Endodermal cell (in vitro differentiated cells): Measurements from ENCODE around the gene STMN3. TPM values are rescaled to one million over a fixed set of nuclear protein-coding genes. Genes with fewer than 3 reads are reported as not detected.

Experiments used
- DNase-seq: peaks from one replicate; pipeline ENCODE4 v3.0.0-alpha.2; 2017
- H3K27ac ChIP-seq: 2 replicates; pipeline ENCODE4 v1.5.1; 2013; ENCODE audit warnings: mild to moderate bottlenecking, low read depth, low read length, moderate library complexity
- H3K27me3 ChIP-seq: 2 replicates; pipeline ENCODE4 v1.6.1; 2013; ENCODE audit warnings: mild to moderate bottlenecking, low read length, moderate library complexity; ENCODE audit not compliant: insufficient read depth, control insufficient read depth, poor library complexity, severe bottlenecking
- H3K36me3 ChIP-seq: 2 replicates; pipeline ENCODE4 v1.7.0; 2013; ENCODE audit warnings: mild to moderate bottlenecking, low read length, moderate library complexity; ENCODE audit not compliant: control insufficient read depth, insufficient read depth
- H3K4me1 ChIP-seq: one replicate; pipeline ENCODE4 v1.7.0; 2013; ENCODE audit warnings: low read length; ENCODE audit not compliant: control insufficient read depth, insufficient read depth
- H3K4me3 ChIP-seq: 2 replicates; pipeline ENCODE4 v1.5.1; 2013; ENCODE audit warnings: mild to moderate bottlenecking, low read length, moderate library complexity
- H3K9ac ChIP-seq: 2 replicates; pipeline ENCODE4 v1.6.1; 2013; ENCODE audit warnings: mild to moderate bottlenecking, low read length, moderate library complexity; ENCODE audit not compliant: poor library complexity, severe bottlenecking; ENCODE audit errors: extremely low read depth
- H3K9me3 ChIP-seq: 2 replicates; pipeline ENCODE4 v1.6.1; 2013; ENCODE audit warnings: mild to moderate bottlenecking, low read length, moderate library complexity; ENCODE audit not compliant: control insufficient read depth
- H3K27ac Mint-ChIP-seq: 2 replicates; pipeline ENCODE4 v1.8.0; 2020; ENCODE audit warnings: mixed read lengths
- H3K27me3 Mint-ChIP-seq: 2 replicates; pipeline ENCODE4 v1.8.0; 2021; ENCODE audit warnings: mild to moderate bottlenecking, mixed read lengths; ENCODE audit not compliant: insufficient read depth
- H3K36me3 Mint-ChIP-seq: 2 replicates; pipeline ENCODE4 v1.8.0; 2020; ENCODE audit warnings: low read depth, mixed read lengths
- H3K4me1 Mint-ChIP-seq: 2 replicates; pipeline ENCODE4 v1.8.0; 2020; ENCODE audit warnings: mixed read lengths
- H3K4me3 Mint-ChIP-seq: 2 replicates; pipeline ENCODE4 v1.8.0; 2020; ENCODE audit warnings: mild to moderate bottlenecking, moderate library complexity, mixed read lengths
- H3K9me3 Mint-ChIP-seq: 2 replicates; pipeline ENCODE4 v1.8.0; 2020; ENCODE audit warnings: mild to moderate bottlenecking, mixed read lengths
- WGBS, 2 experiments: methylation state at CpG; one replicate each; pipeline versions ENCODE4 v1.1.5 to v1.1.7; 2013; ENCODE audit warnings: missing lambda C conversion rate in 2 of 2, mixed read lengths in 1 of 2; ENCODE audit not compliant: insufficient coverage in 1 of 2, insufficient read length in 1 of 2; 5-methylcytosine and 5-hydroxymethylcytosine counted together
- total RNA-seq, 2 donors: library from RNA; stranded (reverse); fragmentation: NEBNext Ultra II Directional in 1 of 2; extraction: Animal tissue kit (Norgen Biotek cat#: 25700) in 1 of 2; gene quantifications; 2 replicates in 1 of 2; 3 replicates in 1 of 2; pipeline ENCODE4 v1.2.1, GENCODE V29; 2021
- TF ChIP-seq, protein P1 (sequence below): fragments of 200-600 bp; sonication (generic); conservative IDR thresholded peaks from 2 replicates; pipeline ENCODE4 v1.5.0; 2021; ENCODE audit warnings: antibody characterized with exemption, mild to moderate bottlenecking

STMN3 gene
- total RNA-seq, 2 donors from 2014 or later: 6.7 to 18.3 TPM

GRCh38 chr20:63662813-63663189 is 9.6 kb upstream of the STMN3 start:
- Histone ChIP-seq H3K36me3 (peaks cover 27% of the 10 kb centered on the region), H3K27ac (no peak overlapping the region), H3K9ac (no peak overlapping the region), H3K4me1 (peaks cover 4% of the 10 kb centered on the region), H3K9me3 (no peaks in the 10 kb centered on the region), H3K4me3 (no peak overlapping the region), H3K27me3 (no peaks in the 10 kb centered on the region)
- Mint-ChIP-seq H3K27me3 (no peaks in the 10 kb centered on the region), H3K36me3 (peaks cover 24% of the 10 kb centered on the region), H3K27ac (no peak overlapping the region), H3K9me3 (no peaks in the 10 kb centered on the region), H3K4me3 (no peak overlapping the region), H3K4me1 (peaks cover 4% of the 10 kb centered on the region)
- no peak for DNase-seq
- WGBS, 2 experiments: 90 to 93% methylated on average over 9 of the region's 9 CpGs
- TF ChIP-seq, protein P1, sequence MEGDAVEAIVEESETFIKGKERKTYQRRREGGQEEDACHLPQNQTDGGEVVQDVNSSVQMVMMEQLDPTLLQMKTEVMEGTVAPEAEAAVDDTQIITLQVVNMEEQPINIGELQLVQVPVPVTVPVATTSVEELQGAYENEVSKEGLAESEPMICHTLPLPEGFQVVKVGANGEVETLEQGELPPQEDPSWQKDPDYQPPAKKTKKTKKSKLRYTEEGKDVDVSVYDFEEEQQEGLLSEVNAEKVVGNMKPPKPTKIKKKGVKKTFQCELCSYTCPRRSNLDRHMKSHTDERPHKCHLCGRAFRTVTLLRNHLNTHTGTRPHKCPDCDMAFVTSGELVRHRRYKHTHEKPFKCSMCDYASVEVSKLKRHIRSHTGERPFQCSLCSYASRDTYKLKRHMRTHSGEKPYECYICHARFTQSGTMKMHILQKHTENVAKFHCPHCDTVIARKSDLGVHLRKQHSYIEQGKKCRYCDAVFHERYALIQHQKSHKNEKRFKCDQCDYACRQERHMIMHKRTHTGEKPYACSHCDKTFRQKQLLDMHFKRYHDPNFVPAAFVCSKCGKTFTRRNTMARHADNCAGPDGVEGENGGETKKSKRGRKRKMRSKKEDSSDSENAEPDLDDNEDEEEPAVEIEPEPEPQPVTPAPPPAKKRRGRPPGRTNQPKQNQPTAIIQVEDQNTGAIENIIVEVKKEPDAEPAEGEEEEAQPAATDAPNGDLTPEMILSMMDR: no peak

DNA sequence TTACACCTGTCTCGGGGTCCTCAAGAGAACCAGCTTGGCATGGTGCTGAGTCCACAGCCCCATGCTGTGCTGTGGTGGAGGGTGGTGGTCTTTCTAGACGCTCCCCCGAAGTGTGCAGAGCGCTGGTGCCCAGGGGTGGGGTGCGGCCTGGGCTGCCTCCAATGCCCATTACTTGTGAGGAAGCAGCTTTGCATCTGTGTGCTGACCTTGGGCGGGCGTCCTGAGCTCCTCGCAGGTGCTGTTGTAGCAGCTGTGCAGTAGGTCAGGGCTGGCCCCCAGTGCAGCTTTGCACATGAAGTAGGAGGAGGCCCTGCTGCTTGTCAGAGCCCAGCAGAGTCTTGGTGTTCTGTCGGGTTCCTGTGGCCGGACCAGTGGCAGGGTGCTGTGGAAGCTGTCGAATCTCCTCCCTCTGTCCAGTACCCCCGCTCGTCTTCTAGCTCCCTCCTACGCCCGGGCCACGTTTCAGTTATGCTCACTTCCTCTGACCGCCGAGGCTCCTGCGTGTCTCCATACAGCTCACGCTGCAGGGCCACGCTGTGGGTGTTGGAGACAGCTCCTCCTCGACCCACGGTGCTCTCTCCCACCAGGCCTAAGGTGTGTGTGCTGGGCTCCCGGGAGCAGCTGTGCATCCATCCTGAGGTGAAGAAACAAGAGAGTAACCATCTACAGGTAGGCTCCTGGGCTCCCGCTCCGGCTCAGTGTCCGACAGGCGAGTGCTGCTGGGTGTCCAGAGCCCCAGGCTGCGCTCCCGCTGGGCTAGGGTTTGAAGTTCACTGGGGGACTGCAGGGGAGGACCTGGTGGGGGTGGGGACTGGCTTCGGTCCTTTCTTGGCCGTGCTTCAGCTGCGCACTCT is 9.0 kb upstream of the STMN3 start:
- peaks cover 21% of the 10 kb centered on the region for H3K36me3 Mint-ChIP-seq
- Histone ChIP-seq H3K9ac (no peak overlapping the region), H3K36me3 (peaks cover 21% of the 10 kb centered on the region), H3K27ac (no peak overlapping the region), H3K9me3 (no peaks in the 10 kb centered on the region), H3K4me1 (peaks cover 4% of the 10 kb centered on the region), H3K4me3 (no peak overlapping the region), H3K27me3 (no peaks in the 10 kb centered on the region)
- no peaks in the 10 kb centered on the region for H3K9me3 Mint-ChIP-seq
- no peak overlapping the region for H3K4me3 Mint-ChIP-seq
- 93 to 98% methylated on average over 28 to 33 of the region's 33 CpGs for WGBS, 2 experiments
- DNase-seq: no peak
- TF ChIP-seq, protein P1: no peak
- H3K4me1 Mint-ChIP-seq: peaks cover 4% of the 10 kb centered on the region
- H3K27me3 Mint-ChIP-seq: no peaks in the 10 kb centered on the region
- no peak overlapping the region for H3K27ac Mint-ChIP-seq

DNA sequence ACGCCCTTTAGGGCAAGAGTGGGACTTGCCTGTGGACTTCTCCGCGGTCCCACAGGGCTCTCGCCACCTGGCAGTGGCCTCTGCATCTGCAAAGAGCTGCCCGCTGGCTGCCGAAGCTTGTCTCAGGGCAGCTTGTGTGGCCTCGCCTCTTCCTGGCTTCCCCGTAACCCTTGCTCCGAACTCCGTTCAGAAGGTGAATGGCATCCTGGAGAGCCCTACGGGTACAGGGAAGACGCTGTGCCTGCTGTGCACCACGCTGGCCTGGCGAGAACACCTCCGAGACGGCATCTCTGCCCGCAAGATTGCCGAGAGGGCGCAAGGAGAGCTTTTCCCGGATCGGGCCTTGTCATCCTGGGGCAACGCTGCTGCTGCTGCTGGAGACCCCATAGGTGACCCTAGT is 7.9 kb upstream of the STMN3 start:
- H3K36me3 ChIP-seq: peaks cover 19% of the 10 kb centered on the region
- H3K27me3 Mint-ChIP-seq: no peaks in the 10 kb centered on the region
- no peak overlapping the region for H3K9ac ChIP-seq
- no peak overlapping the region for H3K4me3 ChIP-seq
- no peaks in the 10 kb centered on the region for H3K9me3 Mint-ChIP-seq
- TF ChIP-seq, protein P1: no peak
- H3K27ac Mint-ChIP-seq: no peak overlapping the region
- H3K4me3 Mint-ChIP-seq: no peak overlapping the region
- H3K4me1 Mint-ChIP-seq: peaks cover 4% of the 10 kb centered on the region
- no peaks in the 10 kb centered on the region for H3K27me3 ChIP-seq
- DNase-seq: no peak
- peaks cover 15% of the 10 kb centered on the region for H3K36me3 Mint-ChIP-seq
- H3K27ac ChIP-seq: no peak overlapping the region
- 94 to 100% methylated on average over 13 to 22 of the region's 22 CpGs for WGBS, 2 experiments
- peaks cover 4% of the 10 kb centered on the region for H3K4me1 ChIP-seq
- H3K9me3 ChIP-seq: no peaks in the 10 kb centered on the region
